A673 (cell line): ENCODE results near the gene KATNB1. TPM values are rescaled to one million over a fixed set of nuclear protein-coding genes. Genes with fewer than 3 reads are reported as not detected.

Source experiments
- Bru-seq: library from RNA; stranded (reverse); fragments of 400-500 nt; gene quantifications from one replicate; lab custom pipeline; 2021; lab: Mats Ljungman, UMichigan
- BruChase-seq, 2 experiments: library from RNA; stranded (reverse); fragments of 400-500 nt; gene quantifications; one replicate each; lab custom pipeline; 2021; lab: Mats Ljungman, UMichigan
- BruUV-seq: library from RNA; stranded (reverse); fragments of 400-500 nt; replicated peaks from 2 replicates; lab custom pipeline; 2021; lab: Mats Ljungman, UMichigan
- CTCF ChIA-PET: fragments of 300-600 bp; sonication (Branson Sonifier 250); formaldehyde crosslinking; loops from one replicate; lab custom pipeline; 2022; ENCODE audit warnings: antibody characterized with exemption; lab: Charles Lee
- POLR2A ChIA-PET: fragments of 300-600 bp; sonication (Branson Sonifier 250); formaldehyde crosslinking; loops from one replicate; lab custom pipeline; 2022; ENCODE audit warnings: antibody characterized with exemption; ENCODE audit not compliant: low non-redundant PET; lab: Charles Lee
- DNase-seq: peaks from one replicate; pipeline ENCODE4 v3.0.0-alpha.2; 2015; ENCODE audit warnings: low spot score
- H3K27ac ChIP-seq: fragments of 200-600 bp; sonication (generic); 2 replicates; pipeline ENCODE4 v1.5.1; 2016; ENCODE audit warnings: mixed run types, low read depth, mild to moderate bottlenecking, mixed read lengths, antibody characterized with exemption, low read length; ENCODE audit not compliant: poor library complexity, severe bottlenecking
- H3K27me3 ChIP-seq: fragments of 200-600 bp; sonication (generic); replicated peaks from 2 replicates; pipeline ENCODE4 v1.6.1; 2017; ENCODE audit warnings: mixed run types, low read depth, mild to moderate bottlenecking, mixed read lengths, antibody characterized with exemption, low read length; ENCODE audit not compliant: insufficient read depth, poor library complexity
- H3K36me3 ChIP-seq: fragments of 200-600 bp; sonication (generic); 2 replicates; pipeline ENCODE4 v1.6.1; 2016; ENCODE audit warnings: mixed run types, mild to moderate bottlenecking, mixed read lengths, antibody characterized with exemption, low read length; ENCODE audit not compliant: insufficient read depth, poor library complexity, severe bottlenecking
- H3K4me1 ChIP-seq: fragments of 200-600 bp; sonication (generic); 2 replicates; pipeline ENCODE4 v1.6.1; 2017; ENCODE audit warnings: mixed run types, mild to moderate bottlenecking, mixed read lengths, antibody characterized with exemption, low read length; ENCODE audit not compliant: insufficient read depth, poor library complexity, severe bottlenecking
- H3K4me3 ChIP-seq: fragments of 200-600 bp; sonication (generic); 2 replicates; pipeline ENCODE4 v1.5.1; 2016; ENCODE audit warnings: low read depth, mixed run types, mild to moderate bottlenecking, mixed read lengths, low read length; ENCODE audit not compliant: poor library complexity, severe bottlenecking
- H3K9me3 ChIP-seq: fragments of 200-600 bp; sonication (generic); 2 replicates; pipeline ENCODE4 v1.6.1; 2016; ENCODE audit warnings: mixed run types, low read depth, mild to moderate bottlenecking, mixed read lengths, antibody characterized with exemption, low read length; ENCODE audit not compliant: poor library complexity, severe bottlenecking
- EZH2 ChIP-seq: fragments of 200-600 bp; sonication (generic); IDR thresholded peaks from 2 replicates; pipeline ENCODE4 v1.6.1; 2017; ENCODE audit warnings: borderline replicate concordance, low read depth, mild to moderate bottlenecking, mixed read lengths, antibody characterized with exemption, low read length; ENCODE audit not compliant: poor library complexity, severe bottlenecking
- intact Hi-C: fragments of 100-400 bp; cut with micrococcal nuclease; formaldehyde crosslinking; loops from one replicate; pipeline ENCODE4 v1.10.0; 2022; ENCODE audit not compliant: unreplicated experiment
- long read RNA-seq: library from polyadenylated mRNA; stranded (forward); transcript quantifications from one replicate; pipeline ENCODE4 v2.0.0, GENCODE V29; 2022
- total RNA-seq: library from RNA; stranded (reverse); gene quantifications from 2 replicates; pipeline ENCODE4 v1.2.3, GENCODE V29; 2021
- TF ChIP-seq, protein P1 (sequence below): fragments of 300-800, 200-600 bp; sonication (generic); conservative IDR thresholded peaks from 2 replicates; pipeline ENCODE4 v1.5.1; 2017; ENCODE audit warnings: low read depth, mild to moderate bottlenecking, antibody characterized with exemption, low read length, moderate library complexity, mixed read lengths

Gene KATNB1, protein sequence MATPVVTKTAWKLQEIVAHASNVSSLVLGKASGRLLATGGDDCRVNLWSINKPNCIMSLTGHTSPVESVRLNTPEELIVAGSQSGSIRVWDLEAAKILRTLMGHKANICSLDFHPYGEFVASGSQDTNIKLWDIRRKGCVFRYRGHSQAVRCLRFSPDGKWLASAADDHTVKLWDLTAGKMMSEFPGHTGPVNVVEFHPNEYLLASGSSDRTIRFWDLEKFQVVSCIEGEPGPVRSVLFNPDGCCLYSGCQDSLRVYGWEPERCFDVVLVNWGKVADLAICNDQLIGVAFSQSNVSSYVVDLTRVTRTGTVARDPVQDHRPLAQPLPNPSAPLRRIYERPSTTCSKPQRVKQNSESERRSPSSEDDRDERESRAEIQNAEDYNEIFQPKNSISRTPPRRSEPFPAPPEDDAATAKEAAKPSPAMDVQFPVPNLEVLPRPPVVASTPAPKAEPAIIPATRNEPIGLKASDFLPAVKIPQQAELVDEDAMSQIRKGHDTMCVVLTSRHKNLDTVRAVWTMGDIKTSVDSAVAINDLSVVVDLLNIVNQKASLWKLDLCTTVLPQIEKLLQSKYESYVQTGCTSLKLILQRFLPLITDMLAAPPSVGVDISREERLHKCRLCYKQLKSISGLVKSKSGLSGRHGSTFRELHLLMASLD
- total RNA-seq (55.7 and 58.5 TPM in 2 replicates), Bru-seq, nascent RNA (percentile 59 among the genes with signal in this experiment), BruChase-seq, experiment 1, labeled RNA remaining after a 2-hour chase (percentile 60 among the genes with signal in this experiment), BruChase-seq, experiment 2, labeled RNA remaining after a 6-hour chase (percentile 62 among the genes with signal in this experiment)
- long read RNA-seq, transcript KATNB1-201 (20 exons, 2,664 nt): major isoform, 134 of 240 reads
- long read RNA-seq, partial matches to known transcripts: 19 of 240 reads
- long read RNA-seq, other reads (novel, unspliced or antisense): 87 of 240 reads

DNA sequence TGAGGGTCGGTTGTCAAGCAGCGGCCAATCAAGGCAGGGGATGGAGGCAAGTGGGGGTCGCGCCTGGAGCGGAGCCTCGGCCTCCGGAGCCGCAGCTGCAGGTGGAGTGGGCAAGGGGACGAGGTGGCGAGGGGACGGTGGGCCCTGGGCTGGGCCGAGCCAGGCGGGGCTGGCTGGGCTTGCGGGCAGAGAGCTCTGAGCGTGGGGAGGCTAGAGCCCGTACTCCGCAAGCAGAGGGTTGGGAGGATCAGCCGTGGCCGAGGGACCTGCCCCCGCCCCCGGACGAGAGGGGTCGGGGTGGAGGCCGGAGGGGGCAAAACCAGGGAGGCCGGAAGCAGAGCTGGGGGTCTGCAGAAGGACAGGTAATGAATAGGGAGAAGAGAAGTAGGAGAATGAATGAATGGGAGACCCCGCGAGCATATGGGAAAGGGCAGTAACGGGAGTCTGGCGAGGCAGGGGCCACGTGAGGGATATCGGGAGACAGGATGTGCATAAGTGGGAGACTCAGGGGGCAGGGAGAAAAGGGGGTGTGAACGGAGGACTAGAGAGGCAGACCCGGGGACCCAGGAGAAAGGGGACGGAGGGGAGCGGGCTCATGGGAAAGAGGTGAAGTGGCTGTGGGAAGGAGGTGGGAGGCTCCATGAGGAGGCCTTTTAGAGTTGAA, at the start of gene KATNB1:
TSS of gene KATNB1 (plus strand) at position 16 of the 664 bp plus-strand sequence. CDS start 1,474 bp downstream, outside the sequence.
- Histone ChIP-seq H3K9me3 (peaks cover 9% of the 10 kb centered on the region), H3K27ac (peak within 1 kb of the TSS; percentile 87), H3K36me3 (peaks cover 14% of the 10 kb centered on the region), H3K27me3 (no peaks in the 10 kb centered on the region), H3K4me1 (peaks cover 16% of the 10 kb centered on the region), H3K4me3 (peak within 1 kb of the TSS; percentile 61)
- TF ChIP-seq, protein P1, sequence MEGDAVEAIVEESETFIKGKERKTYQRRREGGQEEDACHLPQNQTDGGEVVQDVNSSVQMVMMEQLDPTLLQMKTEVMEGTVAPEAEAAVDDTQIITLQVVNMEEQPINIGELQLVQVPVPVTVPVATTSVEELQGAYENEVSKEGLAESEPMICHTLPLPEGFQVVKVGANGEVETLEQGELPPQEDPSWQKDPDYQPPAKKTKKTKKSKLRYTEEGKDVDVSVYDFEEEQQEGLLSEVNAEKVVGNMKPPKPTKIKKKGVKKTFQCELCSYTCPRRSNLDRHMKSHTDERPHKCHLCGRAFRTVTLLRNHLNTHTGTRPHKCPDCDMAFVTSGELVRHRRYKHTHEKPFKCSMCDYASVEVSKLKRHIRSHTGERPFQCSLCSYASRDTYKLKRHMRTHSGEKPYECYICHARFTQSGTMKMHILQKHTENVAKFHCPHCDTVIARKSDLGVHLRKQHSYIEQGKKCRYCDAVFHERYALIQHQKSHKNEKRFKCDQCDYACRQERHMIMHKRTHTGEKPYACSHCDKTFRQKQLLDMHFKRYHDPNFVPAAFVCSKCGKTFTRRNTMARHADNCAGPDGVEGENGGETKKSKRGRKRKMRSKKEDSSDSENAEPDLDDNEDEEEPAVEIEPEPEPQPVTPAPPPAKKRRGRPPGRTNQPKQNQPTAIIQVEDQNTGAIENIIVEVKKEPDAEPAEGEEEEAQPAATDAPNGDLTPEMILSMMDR: no peak
- TF ChIP-seq EZH2: no peak
- intact Hi-C loops: no loop called here
- CTCF ChIA-PET: interaction anchor here (1.0 kb wide), 1 partner anchor 145 kb away, joined by 6 read pairs; no protein-coding TSS in a partner anchor
- POLR2A ChIA-PET: interaction anchor here (0.6 kb wide), 2 partner anchors 93 to 752 kb away, joined by 3 to 4 read pairs; no protein-coding TSS in a partner anchor
- BruUV-seq: no TSS peak
- DNase-seq: no peak

DNA sequence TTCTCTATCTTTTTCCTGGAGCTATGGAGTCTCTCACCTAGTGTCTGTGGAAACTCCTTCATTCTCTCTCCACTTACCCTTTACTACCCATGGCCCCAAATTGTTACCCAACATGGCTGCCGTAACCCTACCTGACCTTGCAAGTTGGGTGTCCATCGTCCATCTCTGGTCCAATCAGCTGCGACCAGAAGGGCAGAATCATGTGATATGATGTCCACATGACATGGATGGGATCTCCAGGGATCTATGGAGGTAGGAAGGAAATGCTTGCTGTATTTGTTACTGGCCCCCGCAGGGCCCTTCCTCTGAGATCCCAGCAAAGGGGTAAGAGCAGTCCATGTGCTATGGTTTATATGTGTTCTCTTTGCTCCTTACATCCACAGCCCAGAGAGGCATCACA, 49.0 kb upstream of the KATNB1 start:
- POLR2A ChIA-PET: interaction anchor here (0.6 kb wide), 1 partner anchor 55 kb away, joined by 3 read pairs; no protein-coding TSS in a partner anchor
- intact Hi-C loops: no loop called here
- CTCF ChIA-PET: no interaction called here
- no peak for DNase-seq
- no peaks in the 10 kb centered on the region for H3K27me3 ChIP-seq
- no peak overlapping the region for H3K27ac ChIP-seq
- no peaks in the 10 kb centered on the region for H3K4me1 ChIP-seq
- no peaks in the 10 kb centered on the region for H3K9me3 ChIP-seq
- H3K36me3 ChIP-seq: no peaks in the 10 kb centered on the region
- BruUV-seq: no TSS peak
- H3K4me3 ChIP-seq: no peak overlapping the region
- TF ChIP-seq, protein P1: no peak
- no peak for TF ChIP-seq EZH2
